Suprapubic skin (tissue), 4 donors: ENCODE results near the gene TNNT2. TPM values are rescaled to one million over a fixed set of nuclear protein-coding genes. Genes with fewer than 3 reads are reported as not detected.

Experiments used
- DNase-seq, 2 donors: peaks; one replicate each; pipeline ENCODE4 v3.0.0-alpha.2; 2019; ENCODE audit warnings: low spot score in 2 of 2
- H3K27ac ChIP-seq: fragments of 200-600 bp; sonication (generic); one replicate; pipeline ENCODE4 v1.5.1; 2019
- H3K27me3 ChIP-seq: fragments of 200-600 bp; sonication (generic); one replicate; pipeline ENCODE4 v1.5.1; 2019
- H3K36me3 ChIP-seq: fragments of 200-600 bp; sonication (generic); one replicate; pipeline ENCODE4 v1.5.1; 2019
- H3K4me1 ChIP-seq: fragments of 200-600 bp; sonication (generic); one replicate; pipeline ENCODE4 v1.5.1; 2019
- H3K4me3 ChIP-seq: fragments of 200-600 bp; sonication (generic); one replicate; pipeline ENCODE4 v1.5.1; 2019; ENCODE audit warnings: mild to moderate bottlenecking
- H3K9me3 ChIP-seq: fragments of 200-600 bp; sonication (generic); one replicate; pipeline ENCODE4 v1.5.1; 2019
- EP300 ChIP-seq: sonication (generic); formaldehyde crosslinking; IDR thresholded peaks from one replicate; pipeline ENCODE4 v1.6.1; 2017; ENCODE audit warnings: antibody characterized with exemption
- POLR2A ChIP-seq, 2 donors: fragments of 450-650 bp; IDR thresholded peaks; one replicate each; pipeline ENCODE4 v1.6.1; 2017; ENCODE audit warnings: antibody characterized with exemption in 2 of 2, mild to moderate bottlenecking in 2 of 2, moderate library complexity in 2 of 2
- POLR2AphosphoS5 ChIP-seq, 3 donors: sonication (generic); formaldehyde crosslinking; IDR thresholded peaks; one replicate each; pipeline ENCODE4 v1.6.1; 2017; ENCODE audit warnings: antibody characterized with exemption in 3 of 3
- WGBS: methylation state at CpG from one replicate; pipeline ENCODE4 v1.1.5; 2018; 5-methylcytosine and 5-hydroxymethylcytosine counted together
- total RNA-seq, 4 donors: library from RNA; depleted of rRNA; stranded (reverse); fragments of >200 nt; gene quantifications; one replicate each; pipeline ENCODE4 v1.1.0, GENCODE V29; 2016
- TF ChIP-seq, protein P1 (sequence below), 2 donors: fragments of 200-600 bp in 1 of 2; fragments of 450-650 bp in 1 of 2; sonication (generic) in 1 of 2; IDR thresholded peaks; one replicate each; pipeline ENCODE4 v1.5.1; 2016 to 2019; ENCODE audit warnings: antibody characterized with exemption in 2 of 2, mild to moderate bottlenecking in 1 of 2, moderate library complexity in 1 of 2

The TNNT2 gene
- total RNA-seq, 4 donors from 2014 or later, result 7.9 to 54.6 (median 19.0) TPM

DNA sequence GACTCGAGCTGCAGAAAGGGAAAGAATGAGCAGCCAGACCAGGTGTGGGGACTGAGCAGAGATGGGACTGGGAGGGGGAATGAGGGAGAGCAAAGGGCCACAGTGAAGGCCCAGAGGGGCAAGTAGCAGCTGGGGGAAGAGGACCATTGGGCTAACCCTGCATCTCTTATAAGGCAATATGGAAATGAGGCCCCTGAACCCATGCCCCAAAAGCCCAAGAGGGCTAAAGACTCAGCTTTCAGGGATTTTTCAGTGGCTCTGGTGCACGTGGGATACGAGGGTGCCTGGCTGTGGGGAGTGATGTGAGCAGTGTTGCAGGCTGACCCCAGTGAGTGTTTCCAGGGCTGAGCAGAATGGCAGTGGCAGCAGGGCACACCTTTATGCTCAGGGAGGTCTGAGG is 44.5 kb upstream of the TNNT2 start:
- H3K9me3 ChIP-seq, result no peaks in the 10 kb centered on the region
- 67% methylated on average over 3 of the region's 3 CpGs for WGBS
- TF ChIP-seq POLR2A (IDR thresholded peaks at IDR 0.05) (no peak), POLR2AphosphoS5 (IDR thresholded peaks at IDR 0.05) (no peak), EP300 (no peak)
- TF ChIP-seq, protein P1, sequence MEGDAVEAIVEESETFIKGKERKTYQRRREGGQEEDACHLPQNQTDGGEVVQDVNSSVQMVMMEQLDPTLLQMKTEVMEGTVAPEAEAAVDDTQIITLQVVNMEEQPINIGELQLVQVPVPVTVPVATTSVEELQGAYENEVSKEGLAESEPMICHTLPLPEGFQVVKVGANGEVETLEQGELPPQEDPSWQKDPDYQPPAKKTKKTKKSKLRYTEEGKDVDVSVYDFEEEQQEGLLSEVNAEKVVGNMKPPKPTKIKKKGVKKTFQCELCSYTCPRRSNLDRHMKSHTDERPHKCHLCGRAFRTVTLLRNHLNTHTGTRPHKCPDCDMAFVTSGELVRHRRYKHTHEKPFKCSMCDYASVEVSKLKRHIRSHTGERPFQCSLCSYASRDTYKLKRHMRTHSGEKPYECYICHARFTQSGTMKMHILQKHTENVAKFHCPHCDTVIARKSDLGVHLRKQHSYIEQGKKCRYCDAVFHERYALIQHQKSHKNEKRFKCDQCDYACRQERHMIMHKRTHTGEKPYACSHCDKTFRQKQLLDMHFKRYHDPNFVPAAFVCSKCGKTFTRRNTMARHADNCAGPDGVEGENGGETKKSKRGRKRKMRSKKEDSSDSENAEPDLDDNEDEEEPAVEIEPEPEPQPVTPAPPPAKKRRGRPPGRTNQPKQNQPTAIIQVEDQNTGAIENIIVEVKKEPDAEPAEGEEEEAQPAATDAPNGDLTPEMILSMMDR (IDR thresholded peaks at IDR 0.05), result no peak

DNA sequence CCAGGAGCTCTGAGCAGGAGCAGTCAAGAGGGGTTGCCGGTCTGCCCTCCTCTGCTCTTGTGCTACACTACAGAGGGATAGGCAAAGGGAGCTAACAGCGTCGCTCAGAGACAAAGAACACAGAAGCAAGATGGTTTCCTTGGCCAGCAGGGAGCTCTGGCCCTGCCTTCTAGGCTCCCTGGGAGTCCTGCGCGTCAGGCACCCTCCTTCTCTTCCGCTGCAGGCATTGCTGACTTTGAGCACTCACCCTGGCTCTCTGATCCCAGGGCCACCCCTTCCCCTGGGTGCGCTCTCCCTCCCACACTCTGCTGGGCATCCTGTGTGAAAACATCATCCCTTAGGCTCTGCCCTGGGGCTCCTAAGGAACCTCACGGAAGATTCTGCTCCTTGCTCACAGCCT is 43.6 kb upstream of the TNNT2 start:
- no peak for TF ChIP-seq POLR2AphosphoS5 (IDR thresholded peaks at IDR 0.05)
- no peak for TF ChIP-seq EP300
- H3K27me3 ChIP-seq, result no peaks in the 10 kb centered on the region

More for the DNA sequence above, 44.5 kb upstream of the TNNT2 start:
- H3K4me3 ChIP-seq, result no peak overlapping the region
- no peaks in the 10 kb centered on the region for H3K36me3 ChIP-seq
- no peaks in the 10 kb centered on the region for H3K4me1 ChIP-seq
- H3K27me3 ChIP-seq, result no peaks in the 10 kb centered on the region
- H3K27ac ChIP-seq, result no peak overlapping the region
- no peak for DNase-seq

DNA sequence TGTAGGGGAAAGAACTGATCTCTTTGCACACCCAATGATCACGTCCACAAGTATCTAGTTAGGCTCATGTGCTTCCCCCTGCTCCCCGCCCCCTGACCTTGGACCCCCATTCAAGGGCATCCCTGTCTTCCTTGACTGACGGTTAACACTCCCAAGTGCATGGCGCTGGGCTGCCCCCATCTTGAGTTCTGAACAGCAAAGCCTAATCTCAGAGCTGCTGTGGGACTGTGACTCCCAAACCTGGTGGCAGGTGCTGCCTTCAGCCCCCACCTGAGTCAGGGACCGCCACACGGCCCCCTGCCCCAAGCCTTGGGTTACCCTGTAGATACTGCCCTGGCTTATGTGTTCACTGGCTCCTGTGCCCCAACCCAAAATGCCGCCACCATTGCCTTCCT is 43.1 kb upstream of the TNNT2 start:
- Histone ChIP-seq H3K27ac (no peak overlapping the region), H3K4me1 (no peaks in the 10 kb centered on the region), H3K36me3 (no peaks in the 10 kb centered on the region), H3K27me3 (no peaks in the 10 kb centered on the region), H3K9me3 (no peaks in the 10 kb centered on the region), H3K4me3 (no peak overlapping the region)
- TF ChIP-seq POLR2AphosphoS5 (IDR thresholded peaks at IDR 0.05), result no peak
- TF ChIP-seq, protein P1 (IDR thresholded peaks at IDR 0.05), result no peak
- no peak for TF ChIP-seq EP300
- no peak for TF ChIP-seq POLR2A (IDR thresholded peaks at IDR 0.05)
- 89% methylated on average over 7 of the region's 7 CpGs for WGBS
- no peak for DNase-seq

More for the DNA sequence above, 43.6 kb upstream of the TNNT2 start:
- 61% methylated on average over 6 of the region's 8 CpGs for WGBS
- Histone ChIP-seq H3K4me1 (no peaks in the 10 kb centered on the region), H3K27ac (no peak overlapping the region), H3K4me3 (no peak overlapping the region), H3K9me3 (no peaks in the 10 kb centered on the region), H3K36me3 (no peaks in the 10 kb centered on the region)
- DNase-seq, result no peak

DNA sequence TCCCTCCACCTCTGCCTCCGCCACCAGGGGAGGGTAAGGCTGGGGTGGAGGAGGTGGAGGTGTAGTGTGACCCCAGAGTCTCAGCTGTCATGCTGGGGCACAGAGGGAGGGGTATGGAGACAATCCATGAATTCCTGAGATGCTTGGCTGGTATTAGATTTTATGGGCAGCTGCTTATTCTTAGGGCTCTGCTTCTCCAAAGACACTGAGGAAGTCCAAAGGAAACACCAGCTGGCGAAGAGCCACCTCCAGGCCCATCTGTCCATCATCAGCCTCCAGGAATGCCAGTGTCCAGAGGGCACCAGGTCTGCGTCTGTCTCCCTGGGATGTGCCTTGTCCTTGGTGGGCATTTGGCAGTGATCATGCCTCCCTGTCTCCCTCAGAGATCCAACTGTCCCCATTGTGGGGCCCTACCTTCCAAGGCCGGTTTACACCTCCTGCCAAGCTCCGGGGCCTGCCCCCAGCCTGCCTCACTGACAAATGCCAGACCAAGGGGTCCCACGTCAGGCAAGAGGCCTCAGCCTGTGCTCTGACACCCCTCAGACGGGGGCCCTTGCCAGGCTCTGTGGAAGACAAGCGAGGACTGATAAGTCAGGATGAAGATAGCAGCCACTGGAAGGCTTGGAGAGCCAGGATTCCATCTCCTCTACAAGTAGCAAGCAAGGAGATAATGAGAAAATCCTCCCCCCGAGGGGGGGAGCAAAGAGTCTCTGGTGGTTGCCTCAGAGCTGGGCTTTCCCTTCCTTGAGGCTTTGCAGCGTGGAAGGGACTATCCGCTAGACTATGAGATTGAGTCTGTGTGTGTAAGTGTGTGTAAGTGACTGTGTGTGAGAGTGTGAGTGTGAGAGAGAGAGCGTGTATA is 42.5 kb upstream of the TNNT2 start:
- WGBS, result 82% methylated on average over 11 of the region's 12 CpGs
- H3K27me3 ChIP-seq, result no peaks in the 10 kb centered on the region
- DNase-seq, result no peak
- H3K4me1 ChIP-seq, result no peaks in the 10 kb centered on the region
- H3K4me3 ChIP-seq, result no peak overlapping the region
- no peaks in the 10 kb centered on the region for H3K36me3 ChIP-seq
- no peaks in the 10 kb centered on the region for H3K9me3 ChIP-seq
- H3K27ac ChIP-seq, result no peak overlapping the region
- TF ChIP-seq, protein P1 (IDR thresholded peaks at IDR 0.05), result no peak
- TF ChIP-seq POLR2A (IDR thresholded peaks at IDR 0.05) (no peak), EP300 (no peak), POLR2AphosphoS5 (IDR thresholded peaks at IDR 0.05) (no peak)

DNA sequence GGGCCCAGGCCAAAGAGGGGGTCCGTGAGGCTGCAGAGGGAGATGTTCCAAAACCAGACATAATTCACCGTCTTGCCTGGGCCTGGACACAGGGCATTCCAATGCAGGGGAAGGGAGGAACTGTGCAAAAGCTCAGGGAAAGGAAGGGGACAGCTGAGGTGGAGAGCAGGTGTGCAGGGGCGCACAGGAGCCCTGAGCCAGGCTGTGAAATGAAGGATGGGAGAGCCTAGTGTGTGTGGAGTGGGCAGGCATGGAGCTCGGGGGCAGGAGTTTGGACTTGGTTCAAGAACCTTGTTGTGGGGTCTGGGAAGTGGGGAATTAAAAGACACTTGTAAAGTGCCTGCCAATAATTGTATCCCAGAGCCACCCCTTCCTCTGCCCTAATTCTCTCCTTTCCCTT is 41.8 kb upstream of the TNNT2 start:
- Histone ChIP-seq H3K9me3 (no peaks in the 10 kb centered on the region), H3K4me3 (no peak overlapping the region), H3K27me3 (no peaks in the 10 kb centered on the region), H3K4me1 (no peaks in the 10 kb centered on the region), H3K36me3 (no peaks in the 10 kb centered on the region), H3K27ac (no peak overlapping the region)
- TF ChIP-seq, protein P1 (IDR thresholded peaks at IDR 0.05), result no peak
- TF ChIP-seq POLR2A (IDR thresholded peaks at IDR 0.05) (no peak), POLR2AphosphoS5 (IDR thresholded peaks at IDR 0.05) (no peak), EP300 (no peak)
- 84% methylated on average over 4 of the region's 4 CpGs for WGBS
- no peak for DNase-seq
